Fibroblast of peridontal ligament (primary cell): ENCODE measurements around the gene KAT2A.
"Not testable (repeated sequence)": the region's sequence is repeated elsewhere in the genome, so short reads cannot be mapped to it uniquely, and the experiment has no call there.

Experiments
- DNase-seq: peaks from one replicate; pipeline ENCODE4 v3.0.0-alpha.2; 2010; ENCODE audit errors: extremely low read depth

The KAT2A gene

GRCh38 chr17:42120770-42121769 is at the start of gene KAT2A:
KAT2A (minus strand) TSS chr17:42121367; CDS start chr17:42121304, 63 bp downstream.
- DNase-seq = peak; percentile 74

DNA sequence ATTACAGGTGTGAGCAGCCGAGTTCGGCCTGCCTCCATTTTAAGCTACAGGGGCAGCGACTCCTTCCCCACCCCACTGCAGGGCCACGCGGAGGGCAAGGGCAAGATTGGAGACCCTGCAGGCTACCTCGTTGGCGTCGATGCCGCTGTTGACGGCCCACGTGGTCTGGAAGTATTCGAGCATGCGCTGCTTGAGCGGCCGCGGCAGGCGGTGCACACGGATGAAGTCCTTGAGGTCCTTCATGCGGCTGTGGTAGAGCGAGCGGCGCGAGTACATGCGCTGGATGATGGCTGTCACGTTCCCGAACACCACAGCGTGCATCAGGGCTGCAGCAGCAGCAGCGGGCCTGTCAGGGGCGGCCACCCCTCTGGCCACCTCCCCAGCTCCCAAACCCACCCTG is 48.2 kb upstream of the KAT2A start:
- DNase-seq = no peak

- DNase-seq = no peak
Measured at GRCh38 chr17:42167807-42168206, 46.6 kb upstream of the KAT2A start.

DNA sequence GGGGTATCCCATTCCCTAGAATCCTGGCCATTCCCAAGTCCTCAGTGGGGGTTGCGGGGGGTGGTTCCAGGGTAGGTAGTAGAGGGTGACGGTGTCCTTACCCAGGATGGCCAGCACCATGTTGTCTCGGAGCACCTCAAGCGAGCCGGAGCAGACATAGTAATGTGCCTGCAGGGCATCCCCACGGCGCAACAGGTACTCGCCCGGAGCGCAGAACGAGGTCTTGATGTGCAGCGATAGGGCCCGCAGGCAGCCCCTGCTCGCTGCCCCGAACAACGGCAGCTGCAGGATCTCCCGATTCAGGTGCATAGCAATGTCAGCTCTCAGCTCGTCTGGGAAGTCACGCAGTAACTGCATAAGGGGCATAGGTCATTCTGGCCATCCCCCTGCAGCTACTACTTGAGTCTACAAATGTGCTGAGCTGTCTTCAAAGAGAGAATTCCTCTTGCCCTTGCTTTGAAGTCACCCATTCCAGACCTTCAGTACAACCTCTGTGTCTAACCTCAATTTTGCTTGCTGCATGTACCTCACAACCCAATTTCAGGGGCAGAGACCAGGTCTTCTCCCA is 45.1 kb upstream of the KAT2A start:
- no peak for DNase-seq

GRCh38 chr17:42165751-42166150 is 44.6 kb upstream of the KAT2A start:
- no peak for DNase-seq

- DNase-seq = no peak
Measured at GRCh38 chr17:42163696-42164407, 42.7 kb upstream of the KAT2A start.

- no peak for DNase-seq
Measured at GRCh38 chr17:42163113-42163512, 41.9 kb upstream of the KAT2A start.

GRCh38 chr17:42160531-42160910 is 39.4 kb upstream of the KAT2A start:
- DNase-seq = no peak

DNA sequence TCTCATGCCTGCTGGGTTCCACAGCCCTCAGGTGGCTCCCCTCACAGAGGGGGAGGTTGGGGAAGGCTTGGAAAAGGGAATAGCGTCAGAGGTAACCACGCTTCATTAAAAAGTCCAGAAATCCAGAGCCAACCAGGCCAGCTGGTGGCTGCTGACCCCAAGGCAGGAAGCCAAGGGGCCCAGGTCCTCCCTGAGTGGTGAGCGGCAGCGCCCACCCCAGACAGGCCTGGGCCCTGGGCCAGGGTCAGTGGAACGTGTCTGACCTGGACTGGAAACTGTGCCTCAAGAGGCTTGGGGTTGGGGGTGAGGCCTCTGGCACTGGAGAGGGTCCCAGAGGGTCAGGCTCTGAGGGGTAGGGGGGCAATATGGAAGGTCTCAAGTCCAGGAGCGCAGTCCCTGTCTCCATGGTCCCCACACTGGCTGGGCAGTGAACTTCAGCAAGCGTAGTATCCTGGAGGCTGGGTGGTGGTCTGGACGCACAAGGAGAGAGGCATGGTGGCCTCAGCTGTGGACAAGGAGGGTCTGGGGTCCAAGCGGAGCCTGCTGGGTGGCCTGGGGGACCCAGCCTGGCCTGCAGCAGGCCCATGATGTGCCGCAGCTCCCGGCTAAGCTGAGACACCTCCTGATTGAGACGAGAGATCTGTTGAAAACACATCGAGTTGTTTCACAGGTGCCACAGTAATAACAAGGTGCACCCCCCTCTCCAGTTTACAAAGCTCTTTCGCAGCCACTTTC is 38.8 kb upstream of the KAT2A start:
- DNase-seq = no peak

DNA sequence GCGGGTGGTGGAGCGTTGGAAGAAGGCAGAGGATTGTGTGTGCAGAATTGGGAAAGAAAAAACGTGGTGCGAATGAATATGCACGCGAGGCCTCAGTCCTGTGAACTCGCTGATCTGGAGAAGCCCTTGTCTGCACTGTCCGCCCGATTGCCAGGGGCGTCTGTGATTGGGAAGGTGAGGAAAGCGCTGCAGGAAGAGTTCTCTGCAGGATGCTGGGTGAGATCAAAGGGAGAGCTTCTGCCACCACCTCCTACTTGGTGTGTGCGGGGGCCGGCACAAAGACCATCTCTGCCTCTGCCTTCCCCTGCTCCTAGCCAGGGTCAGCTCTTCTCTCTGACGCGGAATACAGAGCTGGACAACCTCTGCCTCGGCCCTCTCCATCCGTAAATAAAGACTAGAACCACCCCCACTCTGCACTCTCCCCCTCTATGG is 34.5 kb upstream of the KAT2A start:
- no peak for DNase-seq

GRCh38 chr17:42153919-42154742 is 33.0 kb upstream of the KAT2A start:
- peak; percentile 25 for DNase-seq

GRCh38 chr17:42146911-42147607 is 25.9 kb upstream of the KAT2A start:
- DNase-seq = no peak

- not testable (repeated sequence) for DNase-seq
Measured at GRCh38 chr17:42143138-42143537, 22.0 kb upstream of the KAT2A start.

DNA sequence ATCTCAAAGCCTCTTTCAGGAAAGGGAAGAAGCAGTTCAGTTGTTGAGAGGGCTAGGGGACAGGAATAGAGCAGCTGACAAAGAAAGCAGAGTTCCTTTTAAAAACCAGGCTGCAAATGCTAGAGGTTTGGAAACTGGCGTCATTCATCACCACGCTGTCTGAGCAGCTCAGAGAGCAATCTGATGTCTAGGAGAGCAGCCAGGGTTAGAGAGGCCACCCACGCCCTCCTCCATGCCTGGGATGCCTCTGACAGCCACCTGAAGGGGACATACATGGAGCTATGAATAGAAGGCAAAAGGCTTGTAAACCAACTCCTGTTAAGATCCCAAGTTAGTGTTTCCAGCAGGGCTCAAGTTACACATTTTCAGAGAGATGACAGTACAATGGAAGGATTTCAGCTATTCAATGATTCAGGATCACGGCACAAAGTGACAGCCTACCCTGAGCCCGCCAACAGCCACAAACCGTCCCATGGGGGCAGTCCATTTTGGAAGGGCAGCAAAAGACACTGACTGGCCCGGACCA is 21.3 kb upstream of the KAT2A start:
- DNase-seq = peak; percentile 78

DNA sequence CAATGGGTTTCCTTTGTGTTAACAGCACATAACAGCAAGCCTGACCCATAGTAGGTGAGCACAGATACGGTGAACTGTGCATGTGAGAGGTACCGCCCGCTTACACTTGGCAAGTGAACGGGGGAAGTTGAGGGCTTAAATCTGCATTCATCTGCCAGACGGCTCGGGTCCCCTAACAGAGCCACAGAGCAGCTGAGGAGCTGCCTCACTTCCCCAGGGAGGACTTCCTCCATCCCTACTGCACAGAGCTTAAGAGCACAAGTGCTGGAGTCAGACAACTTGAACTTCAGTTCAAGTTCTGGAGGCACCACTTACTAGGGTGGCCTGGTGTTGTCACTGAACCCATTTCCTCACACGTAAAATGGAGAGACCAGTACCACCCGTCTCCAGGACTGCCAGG is 20.2 kb upstream of the KAT2A start:
- no peak for DNase-seq

- not testable (repeated sequence) for DNase-seq
Measured at GRCh38 chr17:42140690-42141089, 19.5 kb upstream of the KAT2A start.

- DNase-seq = no peak
Measured at GRCh38 chr17:42138749-42139492, 17.8 kb upstream of the KAT2A start.

DNA sequence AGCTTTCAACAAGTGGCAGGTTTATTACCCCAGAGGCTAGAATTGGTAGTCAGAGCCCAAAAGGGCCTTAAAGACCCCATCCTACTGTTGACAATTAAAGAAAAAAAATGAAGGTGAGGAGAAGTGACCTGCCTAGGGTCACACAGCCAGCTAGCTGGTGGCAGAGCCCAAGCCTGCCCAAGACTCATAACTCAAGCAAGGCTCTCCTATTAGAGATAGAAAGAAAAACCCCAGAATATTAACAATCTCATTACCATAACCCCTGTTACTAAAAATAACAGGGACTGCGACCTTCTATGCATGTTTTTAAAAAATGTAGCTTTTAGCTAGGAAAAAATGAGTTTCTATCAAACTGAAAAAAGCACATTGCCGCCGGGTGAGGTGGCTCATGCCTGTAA is 15.5 kb upstream of the KAT2A start:
- no peak for DNase-seq
